ENCODE measurements around the gene TMOD4.
A peak's percentile ranks its signal among the peaks of the same experiment; 100 is the strongest.

TMOD4 gene

GRCh38 chr1:151175041-151175741, 590 bp downstream of the TMOD4 start:
- no peak for DNase-seq

GRCh38 chr1:151171190-151171589, 4.6 kb downstream of the TMOD4 start:
- no peak for DNase-seq

DNA sequence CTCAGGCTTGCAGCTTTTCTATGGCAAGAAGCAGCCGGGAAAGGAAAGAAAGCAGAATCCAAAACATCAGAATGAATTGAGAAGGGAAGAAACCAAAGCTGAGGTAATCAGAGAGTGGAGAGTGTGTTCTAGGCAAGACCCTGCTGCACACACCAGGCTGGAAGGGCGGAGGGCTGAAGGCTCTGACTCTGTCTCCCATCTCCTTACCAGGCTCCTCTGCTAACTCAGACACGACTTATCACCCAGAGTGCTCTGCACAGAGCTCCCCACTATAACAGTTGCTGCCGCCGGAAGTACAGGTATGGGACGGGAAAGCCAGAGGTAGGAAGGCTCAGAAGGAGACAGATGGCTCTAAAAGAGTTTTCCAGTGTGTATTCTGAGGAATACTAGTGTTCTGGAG, 8.7 kb downstream of the TMOD4 start:
- DNase-seq = no peak

DNA sequence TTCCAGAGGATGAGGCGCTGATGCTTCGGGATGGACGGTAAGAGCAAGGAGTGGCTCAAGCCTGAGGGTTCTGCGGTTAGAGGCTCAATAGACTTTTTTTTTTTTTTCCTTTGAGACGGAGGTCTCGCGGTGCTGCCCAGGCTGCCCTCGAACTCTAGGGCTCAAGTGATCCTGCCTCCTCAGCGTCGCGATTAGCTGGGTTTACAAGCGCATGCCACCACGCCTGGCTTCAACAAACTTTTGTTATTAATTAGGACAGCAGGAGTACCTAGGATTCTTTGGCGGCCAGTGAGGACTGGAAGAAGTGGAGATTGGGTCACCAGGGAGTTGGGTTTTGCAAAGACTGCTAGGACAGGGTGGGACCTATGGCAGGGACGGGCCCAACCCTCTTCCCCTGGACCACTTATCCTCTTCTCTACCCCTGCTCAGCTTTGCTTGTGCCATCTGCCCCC, 9.2 kb downstream of the TMOD4 start:
- DNase-seq = no peak

- DNase-seq = peak; percentile 93 to 94
These were observed 9.9 kb downstream of the TMOD4 start, which contains the start of the genes LYSMD1 and SCNM1 for GRCh38 chr1:151165738-151166504. TSS of gene LYSMD1 (minus strand) at chr1:151165902. CDS start at chr1:151165258, 644 bp downstream. TSS of gene SCNM1 (plus strand) at chr1:151166144. CDS start at chr1:151166153, 9 bp downstream.

DNA sequence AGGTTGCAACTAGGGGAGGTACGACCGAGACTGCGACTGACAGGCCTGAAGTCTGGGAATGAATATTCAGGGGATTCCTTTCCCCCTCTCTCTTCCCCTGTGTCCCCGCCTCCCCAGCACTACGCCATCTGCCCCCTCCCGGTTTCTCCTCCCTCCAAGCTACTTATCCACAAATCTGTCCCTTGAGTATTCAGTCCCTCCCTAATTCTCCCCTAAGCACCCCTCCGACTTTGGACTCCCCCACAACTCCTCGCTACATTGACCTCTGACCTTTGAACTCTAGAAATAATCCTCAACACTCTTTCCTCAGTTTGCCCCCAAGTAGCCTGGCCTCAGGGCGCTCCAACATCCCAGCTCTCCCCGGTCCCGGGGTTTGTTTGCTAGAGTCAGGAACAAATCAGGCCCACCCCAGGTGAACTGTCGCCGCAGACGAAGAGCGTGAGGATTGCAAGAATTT, 10.5 kb downstream of the TMOD4 start:
- no peak for DNase-seq

DNA sequence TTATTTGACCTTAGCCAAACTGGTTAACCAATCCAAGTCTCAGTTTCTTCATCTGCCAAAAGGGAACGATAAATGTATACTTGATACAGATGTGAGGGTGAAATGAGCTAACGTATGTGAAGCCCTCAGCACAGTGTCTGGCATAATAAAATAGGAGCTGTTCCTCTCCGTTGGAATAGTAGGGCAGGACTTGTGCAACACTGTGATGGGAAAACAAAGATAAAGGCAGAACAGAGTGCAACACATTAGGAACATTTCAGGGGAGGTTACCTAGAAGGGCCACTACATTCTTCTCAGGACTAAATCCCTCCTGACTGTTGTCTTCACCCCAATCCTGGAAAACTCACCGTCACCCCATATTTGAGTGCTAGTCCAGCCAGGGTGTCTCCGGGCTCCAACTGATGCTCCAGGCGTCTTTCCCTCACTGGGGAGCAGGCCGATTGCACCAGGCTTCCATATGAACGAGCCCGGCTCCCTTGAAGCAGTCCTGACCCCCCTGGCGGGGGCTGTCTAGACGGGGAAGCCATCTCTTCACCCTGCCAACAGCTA, 11.0 kb downstream of the TMOD4 start:
- no peak for DNase-seq

- no peak for DNase-seq
These were observed 16.4 kb downstream of the TMOD4 start for GRCh38 chr1:151159373-151159772.

DNA sequence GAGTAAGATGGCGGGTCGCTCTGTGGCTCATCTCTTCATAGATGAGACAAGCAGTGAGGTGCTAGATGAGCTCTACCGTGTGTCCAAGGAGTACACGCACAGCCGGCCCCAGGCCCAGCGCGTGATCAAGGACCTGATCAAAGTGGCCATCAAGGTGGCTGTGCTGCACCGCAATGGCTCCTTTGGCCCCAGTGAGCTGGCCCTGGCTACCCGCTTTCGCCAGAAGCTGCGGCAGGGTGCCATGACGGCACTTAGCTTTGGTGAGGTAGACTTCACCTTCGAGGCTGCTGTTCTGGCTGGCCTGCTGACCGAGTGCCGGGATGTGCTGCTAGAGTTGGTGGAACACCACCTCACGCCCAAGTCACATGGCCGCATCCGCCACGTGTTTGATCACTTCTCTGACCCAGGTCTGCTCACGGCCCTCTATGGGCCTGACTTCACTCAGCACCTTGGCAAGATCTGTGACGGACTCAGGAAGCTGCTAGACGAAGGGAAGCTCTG, 17.0 kb downstream of the TMOD4 start:
- peak in 1 of 2 donors; percentile 19 for DNase-seq

DNA sequence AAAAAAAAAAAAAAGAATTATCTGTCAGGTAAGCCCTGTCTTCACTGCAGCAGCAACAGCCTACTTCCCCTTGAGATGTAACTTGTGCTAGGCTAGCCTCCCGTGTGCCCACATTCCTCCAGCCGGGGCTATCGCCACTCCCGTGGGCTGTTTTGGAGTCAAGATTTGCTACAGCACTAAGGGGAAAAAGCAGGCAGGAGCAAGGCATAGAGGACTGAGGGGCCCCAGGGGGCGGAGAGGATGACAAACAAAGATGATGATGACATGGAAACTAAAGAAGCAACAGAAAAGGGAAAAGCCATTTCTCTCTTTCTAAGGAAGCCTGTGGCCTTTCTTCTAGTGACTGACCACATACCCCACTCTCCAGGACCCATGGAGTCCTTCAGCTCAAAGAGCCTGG, 17.5 kb downstream of the TMOD4 start:
- DNase-seq = peak in 1 of 2 donors; percentile 44

DNA sequence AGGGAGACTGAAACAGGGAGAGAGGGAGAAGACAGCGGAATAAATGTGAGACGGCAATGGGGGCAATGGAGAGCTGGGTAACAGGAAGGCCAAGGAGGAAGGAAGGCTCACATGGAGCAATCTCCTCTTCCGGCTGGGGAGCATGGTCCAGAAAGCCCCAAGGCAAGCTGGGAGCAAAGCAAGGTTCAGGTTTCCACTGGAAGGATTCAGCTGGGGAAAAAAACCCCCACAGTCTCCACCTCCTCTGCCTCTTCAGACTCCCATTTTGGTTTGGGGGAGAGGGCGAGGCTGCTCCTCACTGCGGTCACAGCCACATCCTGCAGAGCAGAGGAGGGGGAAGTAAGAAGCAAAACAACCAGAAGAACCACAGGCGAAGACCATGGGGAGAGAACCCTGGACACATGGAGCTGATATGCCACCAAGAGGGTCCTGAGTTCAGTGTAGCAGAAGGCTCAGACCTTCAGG, 18.7 kb downstream of the TMOD4 start:
- peak in 1 of 2 donors; percentile 37 for DNase-seq

GRCh38 chr1:151156515-151156819, 19.3 kb downstream of the TMOD4 start, which contains the start of gene TNFAIP8L2:
TSS of gene TNFAIP8L2 (plus strand) at chr1:151156649. CDS start at chr1:151158698, 2,049 bp downstream.
- DNase-seq = peak; percentile 66 to 79

GRCh38 chr1:151147665-151148064, 28.1 kb downstream of the TMOD4 start:
- no peak for DNase-seq

DNA sequence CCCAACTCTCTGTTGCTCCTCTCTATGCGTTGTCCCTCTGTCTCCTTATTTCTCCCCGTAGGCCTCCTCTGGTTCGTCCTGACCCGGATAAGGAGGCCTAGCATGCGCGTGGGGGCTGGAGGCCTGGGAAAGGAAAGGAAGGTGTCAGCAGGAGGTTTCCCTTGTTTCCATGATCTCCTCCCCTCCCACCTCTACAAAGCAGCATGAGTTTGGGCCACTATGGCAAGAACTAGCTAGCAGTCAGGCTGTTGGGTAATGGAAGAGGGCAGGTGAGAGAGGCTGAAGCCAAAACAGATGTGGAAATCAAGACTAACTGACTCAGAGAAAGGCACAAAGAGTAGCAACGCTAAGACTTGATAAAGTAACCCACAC, 28.7 kb downstream of the TMOD4 start:
- no peak for DNase-seq

- DNase-seq = peak; percentile 79 to 80
These were observed 29.2 kb downstream of the TMOD4 start, which contains the start of gene SEMA6C for GRCh38 chr1:151146412-151147131. TSS of gene SEMA6C (minus strand) at chr1:151146631. CDS start at chr1:151142621, 4,010 bp downstream.

DNA sequence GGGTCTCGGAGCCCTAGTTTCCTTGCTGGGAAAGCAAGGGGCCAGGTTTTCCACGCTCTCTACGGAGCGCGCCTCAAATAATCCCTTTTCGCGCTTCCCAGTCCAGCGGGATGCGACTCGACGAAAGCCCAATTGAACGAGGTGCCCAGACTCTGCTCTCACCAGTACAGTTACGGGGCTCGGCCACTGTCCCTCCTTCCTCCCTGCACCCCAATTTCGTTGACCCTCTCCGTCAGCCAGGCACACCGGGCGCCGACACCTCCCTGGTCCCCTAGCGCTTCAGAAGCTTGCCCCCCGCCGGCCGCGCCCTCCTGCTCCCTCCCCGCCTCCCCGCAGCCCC, 29.7 kb downstream of the TMOD4 start:
- DNase-seq = no peak

DNA sequence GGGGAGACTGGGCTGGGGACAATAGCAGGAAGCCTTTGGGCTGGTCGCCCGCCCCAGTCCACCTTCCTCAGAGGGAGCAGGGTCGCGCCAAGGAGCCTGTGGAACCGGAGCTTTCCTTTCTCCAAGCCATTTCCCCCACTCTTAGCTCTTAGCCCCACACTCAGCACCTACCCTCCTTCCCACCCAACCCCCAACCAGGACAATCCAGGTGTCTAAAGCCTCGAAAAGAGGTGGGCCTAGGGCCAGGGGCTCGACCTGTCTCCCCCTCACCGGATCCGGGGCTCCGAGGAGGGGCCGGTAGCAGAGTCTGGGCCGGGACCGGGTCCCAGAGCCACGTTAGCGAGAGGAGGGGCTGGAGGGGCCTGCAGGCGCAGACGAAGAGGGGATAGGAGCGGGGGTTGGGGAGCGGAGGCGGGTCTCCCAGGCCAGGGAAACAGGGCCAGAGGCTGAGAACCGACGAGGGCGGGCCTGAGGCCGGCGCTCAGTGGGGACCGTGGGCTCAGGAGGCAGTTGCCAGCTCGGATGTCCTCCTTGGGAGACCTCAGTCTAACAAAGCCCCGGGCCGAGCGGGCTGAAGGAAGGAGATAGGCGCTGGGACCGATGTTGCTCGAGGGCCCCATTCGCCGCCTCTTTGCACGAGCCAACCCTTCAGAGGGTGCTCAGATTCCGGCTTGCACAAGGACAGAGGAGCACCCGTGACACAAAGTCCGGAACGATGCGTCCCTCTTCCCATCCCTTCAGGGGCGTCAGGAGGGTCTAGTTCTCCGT, 30.3 kb downstream of the TMOD4 start:
- DNase-seq = no peak

GRCh38 chr1:151144474-151145303, 31.1 kb downstream of the TMOD4 start:
- DNase-seq = no peak

- DNase-seq = no peak
These were observed 31.8 kb downstream of the TMOD4 start for GRCh38 chr1:151143986-151144385.

GRCh38 chr1:151143057-151143435, 32.7 kb downstream of the TMOD4 start:
- DNase-seq = no peak

Measured in stimulated activated CD4-positive, alpha-beta T cell treated with anti-CD3 and anti-CD28 coated beads, Interleukin-2, amount 100 ng/mL, for 48 hours (primary cell).